ENCODE data around the gene SLC25A1. TPM values are rescaled to one million over a fixed set of nuclear protein-coding genes. Genes with fewer than 3 reads are reported as not detected.

SLC25A1 gene
- total RNA-seq, 1 experiment from 2014 or later, result 81.6 TPM

DNA sequence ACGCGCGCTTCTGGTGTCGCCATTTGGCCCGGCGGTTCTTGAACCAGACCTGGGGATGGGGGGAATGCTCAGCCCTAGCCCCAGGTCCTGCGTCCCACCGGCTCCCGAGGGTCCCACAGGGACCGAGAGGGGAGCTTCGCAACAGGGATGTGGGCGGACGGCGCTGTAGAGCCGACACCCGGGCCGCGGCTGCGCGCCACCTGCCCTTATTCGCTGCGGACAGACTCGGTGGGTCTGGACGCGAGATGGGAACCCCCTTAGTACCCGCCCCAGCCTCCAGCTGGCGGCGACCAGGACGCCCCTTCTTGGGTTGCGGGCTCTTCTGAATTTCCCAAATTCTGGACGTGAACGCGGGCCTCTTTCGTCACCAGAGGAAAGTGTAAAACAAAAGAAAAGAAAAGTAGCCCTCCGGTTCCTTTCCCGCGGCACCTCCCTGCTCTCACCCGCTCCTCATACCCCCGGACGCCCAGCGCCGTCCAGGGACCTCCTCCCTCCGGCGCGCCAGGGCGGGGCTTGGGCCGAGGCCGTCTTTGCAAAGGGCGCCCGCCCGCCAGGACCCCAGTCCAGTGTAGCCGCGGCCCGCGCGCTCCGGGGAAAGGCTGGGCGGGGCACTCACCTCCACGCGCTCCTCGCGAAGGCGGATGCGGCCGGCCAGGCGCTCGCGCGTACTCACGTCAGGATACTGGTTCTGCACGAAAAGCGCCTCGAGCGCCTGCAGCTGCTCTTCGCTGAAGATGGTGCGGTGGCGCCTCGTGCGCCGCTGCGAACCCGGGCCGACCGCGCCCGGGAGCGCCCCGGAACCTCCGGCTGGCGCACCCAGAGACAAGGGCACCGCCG is 29.3 kb downstream of the SLC25A1 start:
- no peak overlapping the region for H3K4me2 ChIP-seq (ENCODE audit: low read length)
- H3K4me1 ChIP-seq (ENCODE audit: insufficient read depth, low read length), result no peaks in the 10 kb centered on the region
- no peak overlapping the region for H3K27ac ChIP-seq (ENCODE audit: low read length)
- no TSS peak for BruUV-seq (replicated peaks)
- no peak overlapping the region for H2AFZ ChIP-seq (ENCODE audit: low read length)
- TF ChIP-seq, protein P1, sequence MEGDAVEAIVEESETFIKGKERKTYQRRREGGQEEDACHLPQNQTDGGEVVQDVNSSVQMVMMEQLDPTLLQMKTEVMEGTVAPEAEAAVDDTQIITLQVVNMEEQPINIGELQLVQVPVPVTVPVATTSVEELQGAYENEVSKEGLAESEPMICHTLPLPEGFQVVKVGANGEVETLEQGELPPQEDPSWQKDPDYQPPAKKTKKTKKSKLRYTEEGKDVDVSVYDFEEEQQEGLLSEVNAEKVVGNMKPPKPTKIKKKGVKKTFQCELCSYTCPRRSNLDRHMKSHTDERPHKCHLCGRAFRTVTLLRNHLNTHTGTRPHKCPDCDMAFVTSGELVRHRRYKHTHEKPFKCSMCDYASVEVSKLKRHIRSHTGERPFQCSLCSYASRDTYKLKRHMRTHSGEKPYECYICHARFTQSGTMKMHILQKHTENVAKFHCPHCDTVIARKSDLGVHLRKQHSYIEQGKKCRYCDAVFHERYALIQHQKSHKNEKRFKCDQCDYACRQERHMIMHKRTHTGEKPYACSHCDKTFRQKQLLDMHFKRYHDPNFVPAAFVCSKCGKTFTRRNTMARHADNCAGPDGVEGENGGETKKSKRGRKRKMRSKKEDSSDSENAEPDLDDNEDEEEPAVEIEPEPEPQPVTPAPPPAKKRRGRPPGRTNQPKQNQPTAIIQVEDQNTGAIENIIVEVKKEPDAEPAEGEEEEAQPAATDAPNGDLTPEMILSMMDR (conservative IDR thresholded peaks at IDR 0.05; ENCODE audit: low read depth, low read length), result no peak
- no peak for TF ChIP-seq EZH2phosphoT487 (IDR thresholded peaks at IDR 0.05; ENCODE audit: borderline replicate concordance, low read length)
- no peak for TF ChIP-seq EZH2 (IDR thresholded peaks at IDR 0.05; ENCODE audit: low read length, unreplicated experiment)
- peaks cover 1% of the 10 kb centered on the region for H3K79me2 ChIP-seq (ENCODE audit: low read length)
- peaks cover 14% of the 10 kb centered on the region; the same call in 1 of the 2 replicates for H3K27me3 ChIP-seq (ENCODE audit: low read length)
- no peak overlapping the region for H3K9ac ChIP-seq (ENCODE audit: low read length)
- no peaks in the 10 kb centered on the region for H4K20me1 ChIP-seq (ENCODE audit: low read length)
- no peaks in the 10 kb centered on the region for H3K36me3 ChIP-seq (ENCODE audit: low read depth, low read length)
- DNase-seq, result no peak
- CTCF ChIA-PET, result no interaction called here
- H3K9me3 ChIP-seq (ENCODE audit: low read length), result no peaks in the 10 kb centered on the region
- H3K4me3 ChIP-seq (ENCODE audit: low read length), result no peak overlapping the region
- intact Hi-C loops (cut with micrococcal nuclease), result no loop called here
- POLR2A ChIA-PET (ENCODE audit: unreplicated experiment), result no interaction called here
- ATAC-seq, result no peak
- no peaks in the 10 kb centered on the region for H3F3A ChIP-seq (ENCODE audit: low read length, unreplicated experiment)
- H3K9me2 ChIP-seq (replicated peaks; ENCODE audit: low read length), result no peaks in the 10 kb centered on the region

DNA sequence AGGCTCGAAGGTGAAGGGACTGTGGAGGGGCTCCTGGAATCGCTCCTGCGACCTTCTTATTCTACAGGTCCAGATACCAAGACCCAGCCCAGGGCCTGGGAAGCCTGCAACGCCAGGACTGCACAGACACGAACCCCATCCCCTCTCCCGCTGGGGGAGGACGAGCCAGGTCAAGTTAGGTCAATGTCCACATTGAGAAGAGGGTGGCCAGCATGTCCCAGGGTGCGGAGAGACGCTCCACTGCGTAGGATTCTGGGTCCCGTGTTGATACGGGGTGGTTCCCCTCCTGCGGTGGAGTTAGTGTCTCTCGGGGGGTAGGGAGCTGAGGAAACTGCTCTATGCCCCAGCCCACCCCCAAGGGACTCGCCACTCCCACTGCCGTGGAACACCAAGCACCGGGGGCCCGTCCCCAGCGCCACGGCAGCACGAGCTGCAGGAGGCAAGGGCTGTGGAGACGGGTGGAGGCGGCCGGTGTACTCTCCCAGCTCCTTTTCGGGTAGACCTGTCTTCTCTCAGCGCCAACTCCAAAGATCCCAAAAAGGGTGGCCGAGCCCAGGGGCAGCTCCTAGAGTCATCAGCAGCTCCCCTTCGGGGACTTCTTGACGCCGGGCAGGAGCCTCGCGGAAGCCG is 30.0 kb downstream of the SLC25A1 start:
- no peaks in the 10 kb centered on the region for H3K36me3 ChIP-seq (ENCODE audit: low read depth, low read length)
- ATAC-seq, result no peak
- H2AFZ ChIP-seq (ENCODE audit: low read length), result no peak overlapping the region
- BruUV-seq (replicated peaks), result no TSS peak
- H4K20me1 ChIP-seq (ENCODE audit: low read length), result no peaks in the 10 kb centered on the region
- H3K27ac ChIP-seq (ENCODE audit: low read length), result no peak overlapping the region
- H3K9me3 ChIP-seq (ENCODE audit: low read length), result no peaks in the 10 kb centered on the region
- no peak overlapping the region for H3K4me2 ChIP-seq (ENCODE audit: low read length)
- H3K27me3 ChIP-seq (ENCODE audit: low read length), result peaks cover 14% of the 10 kb centered on the region; the same call in 1 of the 2 replicates
- no peak overlapping the region for H3K4me3 ChIP-seq (ENCODE audit: low read length)
- TF ChIP-seq, protein P1 (conservative IDR thresholded peaks at IDR 0.05; ENCODE audit: low read depth, low read length), result no peak
- TF ChIP-seq EZH2 (IDR thresholded peaks at IDR 0.05; ENCODE audit: low read length, unreplicated experiment) (no peak), EZH2phosphoT487 (IDR thresholded peaks at IDR 0.05; ENCODE audit: borderline replicate concordance, low read length) (no peak)
- H3F3A ChIP-seq (ENCODE audit: low read length, unreplicated experiment), result no peaks in the 10 kb centered on the region
- intact Hi-C loops (cut with micrococcal nuclease), result no loop called here
- no peaks in the 10 kb centered on the region for H3K4me1 ChIP-seq (ENCODE audit: insufficient read depth, low read length)
- ChIA-PET POLR2A (ENCODE audit: unreplicated experiment) (no interaction called here), CTCF (no interaction called here)
- DNase-seq, result no peak
- H3K79me2 ChIP-seq (ENCODE audit: low read length), result peaks cover 9% of the 10 kb centered on the region
- no peaks in the 10 kb centered on the region for H3K9me2 ChIP-seq (replicated peaks; ENCODE audit: low read length)
- no peak overlapping the region for H3K9ac ChIP-seq (ENCODE audit: low read length)
